ENCODE data around the gene MTM1. TPM values are rescaled to one million over a fixed set of nuclear protein-coding genes. Genes with fewer than 3 reads are reported as not detected.

MTM1 gene
- total RNA-seq, 2 experiments from 2014 or later, result 23.1 to 31.3 TPM

- no peak overlapping the region for H3K4me3 Mint-ChIP-seq
- ATAC-seq (no peak), DNase-seq (no peak)
- ChIA-PET POLR2A (interaction anchor here (0.9 kb wide), 1 partner anchor 32 kb away, joined by 3 read pairs; no protein-coding TSS in a partner anchor), CTCF (interaction anchor here (0.6 to 4.4 kb wide), 23 partner anchors 9 to 1212 kb away, joined by 3 to 43 read pairs (median 5); no protein-coding TSS in a partner anchor)
- no peak overlapping the region for H3K27ac Mint-ChIP-seq
- no peaks in the 10 kb centered on the region for H3K9me3 Mint-ChIP-seq (ENCODE audit: low read depth)
- H3K27me3 Mint-ChIP-seq, result no peaks in the 10 kb centered on the region
- intact Hi-C loops (cut with DNase I, micrococcal nuclease), result loop anchor here (1.0 kb wide), 1 partner anchor 33 kb away; no protein-coding TSS in a partner anchor
- no peaks in the 10 kb centered on the region for H3K36me3 Mint-ChIP-seq (ENCODE audit: low read depth)
- H3K4me1 Mint-ChIP-seq, result peaks cover 4% of the 10 kb centered on the region
Measured at GRCh38 chrX:150683112-150683511, 114.7 kb downstream of the MTM1 start.

GRCh38 chrX:150683536-150684146 is 115.2 kb downstream of the MTM1 start:
- intact Hi-C loops (cut with DNase I, micrococcal nuclease), result loop anchor here (1.0 kb wide), 1 partner anchor 33 kb away; no protein-coding TSS in a partner anchor
- ChIA-PET CTCF (interaction anchor here (0.6 to 4.4 kb wide), 23 partner anchors 8 to 733 kb away, joined by 3 to 43 read pairs (median 5); no protein-coding TSS in a partner anchor), POLR2A (interaction anchor here (0.9 kb wide), 1 partner anchor 32 kb away, joined by 3 read pairs; no protein-coding TSS in a partner anchor)
- Mint-ChIP-seq H3K4me1 (peaks cover 9% of the 10 kb centered on the region), H3K4me3 (no peak overlapping the region), H3K27ac (no peak overlapping the region), H3K27me3 (no peaks in the 10 kb centered on the region), H3K36me3 (ENCODE audit: low read depth) (no peaks in the 10 kb centered on the region), H3K9me3 (ENCODE audit: low read depth) (no peaks in the 10 kb centered on the region)
- ATAC-seq (peak; percentile 53), DNase-seq (peak; percentile 9)

GRCh38 chrX:150688911-150689451 is 120.6 kb downstream of the MTM1 start:
- CTCF ChIA-PET, result no interaction called here
- Mint-ChIP-seq H3K27ac (no peak overlapping the region), H3K4me1 (peaks cover 38% of the 10 kb centered on the region), H3K27me3 (no peaks in the 10 kb centered on the region), H3K36me3 (ENCODE audit: low read depth) (peaks cover 6% of the 10 kb centered on the region), H3K9me3 (ENCODE audit: low read depth) (no peaks in the 10 kb centered on the region), H3K4me3 (no peak overlapping the region)
- no peak for DNase-seq
- no peak for ATAC-seq
- POLR2A ChIA-PET, result no interaction called here
- intact Hi-C loops (cut with DNase I, micrococcal nuclease), result no loop called here

GRCh38 chrX:150690126-150690525 is 121.7 kb downstream of the MTM1 start:
- H3K9me3 Mint-ChIP-seq (ENCODE audit: low read depth), result no peaks in the 10 kb centered on the region
- ChIA-PET CTCF (interaction anchor here (1.5 kb wide), 1 partner anchor 26 kb away, joined by 4 read pairs; no protein-coding TSS in a partner anchor), POLR2A (no interaction called here)
- intact Hi-C loops (cut with DNase I, micrococcal nuclease), result loop anchor here (5.0 to 10.0 kb wide), 6 partner anchors 295 to 1168 kb away; partner anchors contain the start of genes MAMLD1 (in 2 of the 2), EOLA2 (in 1 of the 2), HMGB3 (in 1 of the 2) and TMEM185A (in 1 of the 2)
- ATAC-seq, result no peak
- H3K4me1 Mint-ChIP-seq, result peaks cover 44% of the 10 kb centered on the region
- peak; percentile 46 for DNase-seq
- no peak overlapping the region for H3K4me3 Mint-ChIP-seq
- no peaks in the 10 kb centered on the region for H3K27me3 Mint-ChIP-seq
- H3K27ac Mint-ChIP-seq, result peak overlapping the region; percentile 47
- peaks cover 10% of the 10 kb centered on the region for H3K36me3 Mint-ChIP-seq (ENCODE audit: low read depth)

- intact Hi-C loops (cut with DNase I, micrococcal nuclease), result loop anchor here (2.0 to 10.0 kb wide), 8 partner anchors 213 to 1170 kb away; partner anchors contain the start of genes MAMLD1 (in 2 of the 2), EOLA2 (in 1 of the 2), HMGB3 (in 1 of the 2) and TMEM185A (in 1 of the 2)
- CTCF ChIA-PET, result interaction anchor here (1.4 to 2.1 kb wide), 4 partner anchors 9 to 212 kb away, joined by 3 to 13 read pairs (median 10); no protein-coding TSS in a partner anchor
Measured at GRCh38 chrX:150692296-150692695, 123.9 kb downstream of the MTM1 start.

GRCh38 chrX:150692831-150693724 is 124.7 kb downstream of the MTM1 start, which contains the start of gene MTMR1:
TSS of gene MTMR1 (plus strand) at chrX:150693396. CDS start at chrX:150693531, 135 bp downstream.
- no peaks in the 10 kb centered on the region for H3K9me3 Mint-ChIP-seq (ENCODE audit: low read depth)
- intact Hi-C loops (cut with DNase I, micrococcal nuclease), result loop anchor here (1.0 to 10.0 kb wide), 10 partner anchors 118 to 1171 kb away; partner anchors contain the start of genes MAMLD1 (in 2 of the 2), EOLA2 (in 1 of the 2), HMGB3 (in 1 of the 2) and MTM1 (in 1 of the 2)
- POLR2A ChIA-PET, result interaction anchor here (1.5 kb wide), 1 partner anchor 754 kb away, joined by 4 read pairs; the partner anchor contains the start of gene EOLA2
- no peaks in the 10 kb centered on the region for H3K27me3 Mint-ChIP-seq
- ATAC-seq (peak; percentile 12), DNase-seq (peak; percentile 68)
- CTCF ChIA-PET, result interaction anchor here (1.4 to 2.1 kb wide), 4 partner anchors 10 to 213 kb away, joined by 3 to 13 read pairs (median 10); no protein-coding TSS in a partner anchor
- peak within 1 kb of the TSS; percentile 88 for H3K4me3 Mint-ChIP-seq
- peak within 1 kb of the TSS; percentile 98 for H3K27ac Mint-ChIP-seq
- peaks cover 27% of the 10 kb centered on the region for H3K36me3 Mint-ChIP-seq (ENCODE audit: low read depth)
- peaks cover 69% of the 10 kb centered on the region for H3K4me1 Mint-ChIP-seq

More at GRCh38 chrX:150692296-150692695, 123.9 kb downstream of the MTM1 start:
- peak; percentile 36 for DNase-seq
- no peak for ATAC-seq
- POLR2A ChIA-PET, result interaction anchor here (0.8 kb wide), 1 partner anchor 11 kb away, joined by 3 read pairs; no protein-coding TSS in a partner anchor
- Mint-ChIP-seq H3K4me1 (peaks cover 63% of the 10 kb centered on the region), H3K27me3 (no peaks in the 10 kb centered on the region), H3K9me3 (ENCODE audit: low read depth) (no peaks in the 10 kb centered on the region), H3K27ac (peak overlapping the region; percentile 97), H3K36me3 (ENCODE audit: low read depth) (peaks cover 21% of the 10 kb centered on the region), H3K4me3 (peak overlapping the region; percentile 88)

GRCh38 chrX:150693725-150694574 is 125.5 kb downstream of the MTM1 start:
- intact Hi-C loops (cut with DNase I, micrococcal nuclease), result loop anchor here (1.0 to 10.0 kb wide), 12 partner anchors 10 to 1172 kb away; partner anchors contain the start of genes MAMLD1 (in 2 of the 2), EOLA2 (in 1 of the 2), HMGB3 (in 1 of the 2) and MTM1 (in 1 of the 2)
- ATAC-seq (peak; percentile 25), DNase-seq (peak; percentile 86)
- ChIA-PET CTCF (interaction anchor here (1.5 to 2.6 kb wide), 2 partner anchors 10 to 19 kb away, joined by 5 to 9 read pairs; no protein-coding TSS in a partner anchor), POLR2A (interaction anchor here (1.3 to 1.6 kb wide), 4 partner anchors 10 to 755 kb away, joined by 3 to 5 read pairs (median 4); partner anchors contain the start of gene EOLA2)
- Mint-ChIP-seq H3K36me3 (ENCODE audit: low read depth) (peaks cover 27% of the 10 kb centered on the region), H3K4me3 (peak overlapping the region; percentile 88), H3K27me3 (no peaks in the 10 kb centered on the region), H3K9me3 (ENCODE audit: low read depth) (no peaks in the 10 kb centered on the region), H3K27ac (peak overlapping the region; percentile 98), H3K4me1 (peaks cover 61% of the 10 kb centered on the region)

- Mint-ChIP-seq H3K27me3 (no peaks in the 10 kb centered on the region), H3K27ac (peak overlapping the region; percentile 97), H3K36me3 (ENCODE audit: low read depth) (peaks cover 27% of the 10 kb centered on the region), H3K9me3 (ENCODE audit: low read depth) (no peaks in the 10 kb centered on the region), H3K4me3 (peak overlapping the region; percentile 88), H3K4me1 (peaks cover 57% of the 10 kb centered on the region)
- DNase-seq (peak; percentile 67), ATAC-seq (peak; percentile 64)
- POLR2A ChIA-PET, result interaction anchor here (0.6 to 1.6 kb wide), 8 partner anchors 9 to 216 kb away, joined by 3 to 7 read pairs (median 4); no protein-coding TSS in a partner anchor
- CTCF ChIA-PET, result interaction anchor here (0.5 to 2.6 kb wide), 5 partner anchors 8 to 137 kb away, joined by 3 to 9 read pairs (median 4); no protein-coding TSS in a partner anchor
- intact Hi-C loops (cut with DNase I, micrococcal nuclease), result loop anchor here (1.0 to 10.0 kb wide), 8 partner anchors 9 to 1173 kb away; partner anchors contain the start of genes MAMLD1 (in 2 of the 2), EOLA2 (in 1 of the 2), HMGB3 (in 1 of the 2) and TMEM185A (in 1 of the 2)
Measured at GRCh38 chrX:150694738-150695410, 126.5 kb downstream of the MTM1 start.

- Mint-ChIP-seq H3K27me3 (no peaks in the 10 kb centered on the region), H3K4me1 (peaks cover 43% of the 10 kb centered on the region), H3K27ac (peak overlapping the region; percentile 97), H3K9me3 (ENCODE audit: low read depth) (no peaks in the 10 kb centered on the region), H3K4me3 (peak overlapping the region; percentile 88), H3K36me3 (ENCODE audit: low read depth) (peaks cover 23% of the 10 kb centered on the region)
- DNase-seq (peak; percentile 26), ATAC-seq (no peak)
- CTCF ChIA-PET, result interaction anchor here (0.8 to 2.6 kb wide), 3 partner anchors 13 to 19 kb away, joined by 3 to 9 read pairs (median 3); no protein-coding TSS in a partner anchor
- POLR2A ChIA-PET, result no interaction called here
- intact Hi-C loops (cut with DNase I, micrococcal nuclease), result loop anchor here (2.0 to 10.0 kb wide), 4 partner anchors 122 to 1062 kb away; partner anchors contain the start of genes HMGB3 (in 1 of the 2), MAMLD1 (in 1 of the 2) and TMEM185A (in 1 of the 2)
Measured at GRCh38 chrX:150696331-150696730, 127.9 kb downstream of the MTM1 start.
